BE2C (cell line): Measurements from ENCODE around the gene ST6GALNAC3.

Source experiments
- DNase-seq: peaks from one replicate; pipeline ENCODE4 v3.0.0-alpha.2; 2020
- H3K27me3 ChIP-seq: fragments of 250-450 bp; sonication (Bioruptor Pico); 2 replicates; pipeline ENCODE4 v1.5.1; 2020; ENCODE audit warnings: mild to moderate bottlenecking
- H3K36me3 ChIP-seq: fragments of 250-450 bp; sonication (Bioruptor Pico); 2 replicates; pipeline ENCODE4 v1.5.1; 2020; ENCODE audit warnings: mild to moderate bottlenecking
- H3K4me1 ChIP-seq: fragments of 250-450 bp; sonication (Bioruptor Pico); 2 replicates; pipeline ENCODE4 v1.5.1; 2020
- H3K4me3 ChIP-seq: 2 replicates; pipeline ENCODE4 v1.5.1; 2011; ENCODE audit warnings: low read depth, low read length
- H3K9me3 ChIP-seq: fragments of 250-450 bp; sonication (Bioruptor Pico); 2 replicates; pipeline ENCODE4 v1.5.1; 2020
- CTCF ChIP-seq: IDR thresholded peaks from 2 replicates; pipeline ENCODE4 v1.5.1; 2012; ENCODE audit warnings: mild to moderate bottlenecking, low read depth, low read length

ST6GALNAC3 gene

GRCh38 chr1:76482272-76482671 lies 407.7 kb downstream of the ST6GALNAC3 start:
- DNase-seq, result no peak
- TF ChIP-seq CTCF, result no peak
- H3K36me3 ChIP-seq, result no peaks in the 10 kb centered on the region
- H3K27me3 ChIP-seq, result no peaks in the 10 kb centered on the region
- H3K4me1 ChIP-seq, result no peaks in the 10 kb centered on the region
- H3K9me3 ChIP-seq, result no peaks in the 10 kb centered on the region
- H3K4me3 ChIP-seq, result no peak overlapping the region

GRCh38 chr1:76491737-76492136 lies 417.2 kb downstream of the ST6GALNAC3 start:
- TF ChIP-seq CTCF, result no peak
- DNase-seq, result no peak
- H3K27me3 ChIP-seq, result no peaks in the 10 kb centered on the region
- no peaks in the 10 kb centered on the region for H3K9me3 ChIP-seq
- H3K4me3 ChIP-seq, result no peak overlapping the region
- H3K4me1 ChIP-seq, result peaks cover 5% of the 10 kb centered on the region; the same call in 1 of the 2 replicates
- H3K36me3 ChIP-seq, result no peaks in the 10 kb centered on the region

GRCh38 chr1:76492752-76493430 lies 418.3 kb downstream of the ST6GALNAC3 start:
- DNase-seq, result no peak
- H3K4me1 ChIP-seq, result peaks cover 5% of the 10 kb centered on the region; the same call in 1 of the 2 replicates
- H3K36me3 ChIP-seq, result no peaks in the 10 kb centered on the region
- H3K4me3 ChIP-seq, result no peak overlapping the region
- no peak for TF ChIP-seq CTCF
- H3K9me3 ChIP-seq, result no peaks in the 10 kb centered on the region
- H3K27me3 ChIP-seq, result no peaks in the 10 kb centered on the region

GRCh38 chr1:76494807-76495206 lies 420.3 kb downstream of the ST6GALNAC3 start:
- Histone ChIP-seq H3K4me1 (peaks cover 5% of the 10 kb centered on the region; the same call in 1 of the 2 replicates), H3K9me3 (no peaks in the 10 kb centered on the region), H3K36me3 (no peaks in the 10 kb centered on the region), H3K4me3 (no peak overlapping the region), H3K27me3 (no peaks in the 10 kb centered on the region)
- TF ChIP-seq CTCF, result no peak
- no peak for DNase-seq

GRCh38 chr1:76496871-76497270 lies 422.3 kb downstream of the ST6GALNAC3 start:
- TF ChIP-seq CTCF, result no peak
- Histone ChIP-seq H3K36me3 (no peaks in the 10 kb centered on the region), H3K4me3 (no peak overlapping the region), H3K9me3 (no peaks in the 10 kb centered on the region), H3K4me1 (peaks cover 1% of the 10 kb centered on the region; the same call in 1 of the 2 replicates), H3K27me3 (no peaks in the 10 kb centered on the region)
- DNase-seq, result no peak

GRCh38 chr1:76500116-76500515 lies 425.6 kb downstream of the ST6GALNAC3 start:
- no peak for DNase-seq
- no peak for TF ChIP-seq CTCF
- Histone ChIP-seq H3K9me3 (no peaks in the 10 kb centered on the region), H3K4me3 (no peak overlapping the region), H3K36me3 (no peaks in the 10 kb centered on the region), H3K27me3 (no peaks in the 10 kb centered on the region), H3K4me1 (no peaks in the 10 kb centered on the region; the same call in 1 of the 2 replicates)
